H1 (cell line): ENCODE data around the gene FFAR2. TPM values are rescaled to one million over a fixed set of nuclear protein-coding genes. Genes with fewer than 3 reads are reported as not detected.

Experiments used
- CHD7 ChIP-seq: fragments of 300-600 bp; sonication (generic); IDR thresholded peaks from 2 replicates; pipeline ENCODE4 v1.7.1; 2012; ENCODE audit warnings: low read length, moderate library complexity, mild to moderate bottlenecking, inconsistent platforms; ENCODE audit not compliant: insufficient replicate concordance
- polyA plus RNA-seq, 7 experiments: library from polyadenylated mRNA; depleted of rRNA in 3 of 7; stranded (reverse) in 5 of 7; unstranded in 2 of 7; fragments of >200 nt in 5 of 7; fragments of 200-250 nt in 2 of 7; gene quantifications; 1 replicate in 5 of 7; 2 replicates in 1 of 7; 4 replicates in 1 of 7; pipeline versions ENCODE4 v1.2.1 to v1.2.3, GENCODE V29; 2011 to 2013; ENCODE audit warnings: missing spikeins in 2 of 7, mixed read lengths in 2 of 7
- total RNA-seq: library from RNA; stranded (reverse); fragmentation: NEBNext Ultra II Directional; extraction: Animal tissue kit (Norgen Biotek cat#: 25700); gene quantifications from 2 replicates; pipeline ENCODE4 v1.2.1, GENCODE V29; 2021

Gene FFAR2
- total and polyA plus RNA-seq, 2 of the 8 experiments (the other 6 are each of a cell fraction or from before 2014, with no cell fraction given), result not detected

- TF ChIP-seq CHD7, result no peak
These were observed 35.0 kb downstream of the FFAR2 start (continued) for GRCh38 chr19:35483089-35483488.
